HG02973 (cell line): Measurements from ENCODE around the gene BHLHE41.
A peak's percentile ranks its signal among the peaks of the same experiment; 100 is the strongest.

Source experiments
- ATAC-seq: cut with Tn5 transposase; IDR thresholded peaks from one replicate; pipeline ENCODE4 v1.9.1; 2021; ENCODE audit warnings: moderate library complexity; ENCODE audit not compliant: unreplicated experiment

Gene BHLHE41

GRCh38 chr12:26114720-26115401 lies 10.0 kb downstream of the BHLHE41 start:
- ATAC-seq, result no peak

GRCh38 chr12:26113853-26114719 lies 10.8 kb downstream of the BHLHE41 start:
- peak; percentile 66 for ATAC-seq

- ATAC-seq, result no peak
Measured at GRCh38 chr12:26113181-26113654, 11.6 kb downstream of the BHLHE41 start.

GRCh38 chr12:26112703-26113147 lies 12.1 kb downstream of the BHLHE41 start:
- no peak for ATAC-seq

GRCh38 chr12:26112232-26112631 lies 12.6 kb downstream of the BHLHE41 start:
- ATAC-seq, result no peak

- no peak for ATAC-seq
Measured at GRCh38 chr12:26109343-26109881, 15.4 kb downstream of the BHLHE41 start.

- ATAC-seq, result no peak
Measured at GRCh38 chr12:26108915-26109314, 15.9 kb downstream of the BHLHE41 start.

- ATAC-seq, result no peak
Measured at GRCh38 chr12:26106347-26106746, 18.5 kb downstream of the BHLHE41 start.

- ATAC-seq, result no peak
Measured at GRCh38 chr12:26102953-26103352, 21.9 kb downstream of the BHLHE41 start.

GRCh38 chr12:26101763-26102162 lies 23.1 kb downstream of the BHLHE41 start:
- no peak for ATAC-seq

- ATAC-seq, result no peak
Measured at GRCh38 chr12:26101350-26101734, 23.5 kb downstream of the BHLHE41 start.

GRCh38 chr12:26100666-26101349 lies 24.0 kb downstream of the BHLHE41 start:
- ATAC-seq, result no peak

- ATAC-seq, result peak; percentile 82
Measured at GRCh38 chr12:26097046-26097878, 27.6 kb downstream of the BHLHE41 start.

GRCh38 chr12:26096036-26096435 lies 28.8 kb downstream of the BHLHE41 start:
- no peak for ATAC-seq

- ATAC-seq, result no peak
Measured at GRCh38 chr12:26095186-26095585, 29.7 kb downstream of the BHLHE41 start.

- no peak for ATAC-seq
Measured at GRCh38 chr12:26092346-26093105, 32.3 kb downstream of the BHLHE41 start.

- no peak for ATAC-seq
Measured at GRCh38 chr12:26091822-26092221, 33.0 kb downstream of the BHLHE41 start.

- no peak for ATAC-seq
Measured at GRCh38 chr12:26090836-26091510, 33.9 kb downstream of the BHLHE41 start.

GRCh38 chr12:26088998-26089397 lies 35.8 kb downstream of the BHLHE41 start:
- peak; percentile 100 for ATAC-seq
